ENCODE measurements around the gene PMEPA1.

GRCh38 chr20:57716202-57716601 is 6.4 kb upstream of the PMEPA1 start:
- TF ChIP-seq POLR2AphosphoS5 (IDR thresholded peaks at IDR 0.05; ENCODE audit: low read length) (no peak), ATF3 (IDR thresholded peaks at IDR 0.05; ENCODE audit: borderline replicate concordance, extremely low read depth, low read depth, low read length) (no peak), USF2 (IDR thresholded peaks at IDR 0.05; ENCODE audit: borderline replicate concordance, low read depth, low read length) (no peak), NBN (IDR thresholded peaks at IDR 0.05) (no peak), ZNF217 (IDR thresholded peaks at IDR 0.05) (no peak), EP300 (IDR thresholded peaks at IDR 0.05; ENCODE audit: borderline replicate concordance in 1 of 2, control insufficient read depth in 1 of 2, low read depth in 2 of 2, low read length in 2 of 2) (no peak), RCOR1 (conservative IDR thresholded peaks at IDR 0.05; ENCODE audit: low read depth, low read length) (no peak), MYB (IDR thresholded peaks at IDR 0.05; ENCODE audit: borderline replicate concordance, low read depth, low read length) (no peak), MYC (IDR thresholded peaks at IDR 0.05; ENCODE audit: insufficient read depth, insufficient read length, insufficient replicate concordance, low read length, severe bottlenecking) (no peak), RBBP5 (conservative IDR thresholded peaks at IDR 0.05) (no peak), JUNB (IDR thresholded peaks at IDR 0.05) (no peak)
- TF ChIP-seq, protein P1, sequence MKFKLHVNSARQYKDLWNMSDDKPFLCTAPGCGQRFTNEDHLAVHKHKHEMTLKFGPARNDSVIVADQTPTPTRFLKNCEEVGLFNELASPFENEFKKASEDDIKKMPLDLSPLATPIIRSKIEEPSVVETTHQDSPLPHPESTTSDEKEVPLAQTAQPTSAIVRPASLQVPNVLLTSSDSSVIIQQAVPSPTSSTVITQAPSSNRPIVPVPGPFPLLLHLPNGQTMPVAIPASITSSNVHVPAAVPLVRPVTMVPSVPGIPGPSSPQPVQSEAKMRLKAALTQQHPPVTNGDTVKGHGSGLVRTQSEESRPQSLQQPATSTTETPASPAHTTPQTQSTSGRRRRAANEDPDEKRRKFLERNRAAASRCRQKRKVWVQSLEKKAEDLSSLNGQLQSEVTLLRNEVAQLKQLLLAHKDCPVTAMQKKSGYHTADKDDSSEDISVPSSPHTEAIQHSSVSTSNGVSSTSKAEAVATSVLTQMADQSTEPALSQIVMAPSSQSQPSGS (IDR thresholded peaks at IDR 0.05; ENCODE audit: low read length) = no peak
